22Rv1 (cell line): ENCODE results near the gene FGF5.

ENCODE experiments used
- H3K27ac ChIP-seq: fragments of 450-650 bp; 2 replicates; pipeline ENCODE4 v1.5.1; 2017
- CTCF ChIP-seq: fragments of 450-650 bp; IDR thresholded peaks from 2 replicates; pipeline ENCODE4 v1.5.1; 2017; ENCODE audit warnings: mild to moderate bottlenecking
- ZFX ChIP-seq: fragments of 450-650 bp; IDR thresholded peaks from 2 replicates; pipeline ENCODE4 v1.6.1; 2017; ENCODE audit warnings: antibody characterized with exemption, borderline replicate concordance

The FGF5 gene

GRCh38 chr4:80335226-80335553, 68.7 kb downstream of the FGF5 start:
- no peak for TF ChIP-seq ZFX
- no peak for TF ChIP-seq CTCF
- H3K27ac ChIP-seq, result no peak overlapping the region

- no peak within 1 kb of the TSS for H3K27ac ChIP-seq
Observed at GRCh38 chr4:80335554-80336358, 69.3 kb downstream of the FGF5 start, which contains the start of gene CFAP299. TSS of gene CFAP299 (plus strand) at chr4:80335730.

GRCh38 chr4:80336582-80336981, 70.1 kb downstream of the FGF5 start:
- H3K27ac ChIP-seq, result no peak overlapping the region
- no peak for TF ChIP-seq ZFX
- TF ChIP-seq CTCF, result peak; percentile 51

More at GRCh38 chr4:80335554-80336358, 69.3 kb downstream of the FGF5 start, which contains the start of gene CFAP299:
- TF ChIP-seq CTCF (peak; percentile 43), ZFX (no peak)

- H3K27ac ChIP-seq, result no peak overlapping the region
- no peak for TF ChIP-seq ZFX
- no peak for TF ChIP-seq CTCF
Observed at GRCh38 chr4:80340036-80340435, 73.6 kb downstream of the FGF5 start.
